CD1c-positive myeloid dendritic cell (primary cell): ENCODE results near the gene HHIP.

ENCODE experiments used
- DNase-seq: peaks from one replicate; pipeline ENCODE4 v3.0.0-alpha.2; 2016; ENCODE audit errors: extremely low spot score

Gene HHIP

GRCh38 chr4:144645631-144646522 is at the start of gene HHIP:
HHIP (plus strand) TSS chr4:144646156; CDS start chr4:144646676, 520 bp downstream.
- DNase-seq: peak; percentile 23

GRCh38 chr4:144597171-144597570 is 48.8 kb upstream of the HHIP start:
- DNase-seq: no peak

- DNase-seq: no peak
These were observed 46.3 kb upstream of the HHIP start for GRCh38 chr4:144599621-144600020.

- DNase-seq: no peak
These were observed 34.1 kb upstream of the HHIP start for GRCh38 chr4:144611850-144612249.

- DNase-seq: no peak
These were observed 30.9 kb upstream of the HHIP start for GRCh38 chr4:144614850-144615585.

- no peak for DNase-seq
These were observed 24.3 kb upstream of the HHIP start for GRCh38 chr4:144621681-144622080.

- no peak for DNase-seq
These were observed 18.3 kb upstream of the HHIP start for GRCh38 chr4:144627663-144628076.

GRCh38 chr4:144633215-144633614 is 12.7 kb upstream of the HHIP start:
- no peak for DNase-seq

- no peak for DNase-seq
These were observed 10.8 kb upstream of the HHIP start for GRCh38 chr4:144634978-144635747.

GRCh38 chr4:144644368-144645101 is 1.4 kb upstream of the HHIP start:
- DNase-seq: no peak

- no peak for DNase-seq
These were observed 790 bp upstream of the HHIP start for GRCh38 chr4:144645102-144645630.

GRCh38 chr4:144646523-144647094 is 653 bp downstream of the HHIP start:
- DNase-seq: no peak

- DNase-seq: no peak
These were observed 1.2 kb downstream of the HHIP start for GRCh38 chr4:144647095-144647561.

- no peak for DNase-seq
These were observed 1.6 kb downstream of the HHIP start for GRCh38 chr4:144647590-144647989.

GRCh38 chr4:144648042-144648441 is 2.1 kb downstream of the HHIP start:
- DNase-seq: no peak

- DNase-seq: no peak
These were observed 3.7 kb downstream of the HHIP start for GRCh38 chr4:144649646-144650045.

- DNase-seq: no peak
These were observed 4.5 kb downstream of the HHIP start for GRCh38 chr4:144650311-144651005.

GRCh38 chr4:144653781-144654545 is 8.0 kb downstream of the HHIP start:
- no peak for DNase-seq

- DNase-seq: no peak
These were observed 9.5 kb downstream of the HHIP start for GRCh38 chr4:144655491-144655890.
